GM23248 (cell line): ENCODE measurements around the gene KCNQ1OT1. TPM values are rescaled to one million over a fixed set of nuclear protein-coding genes. Genes with fewer than 3 reads are reported as not detected.

ENCODE experiments used
- DNase-seq: peaks from one replicate; pipeline ENCODE4 v3.0.0-alpha.2; 2015
- H2AFZ ChIP-seq: fragments of 200-600 bp; sonication (generic); 2 replicates; pipeline ENCODE4 v1.6.1; 2016; ENCODE audit warnings: antibody characterized with exemption
- H3F3A ChIP-seq: fragments of 200-600 bp; sonication (generic); 2 replicates; pipeline ENCODE4 v1.6.1; 2016; ENCODE audit warnings: mild to moderate bottlenecking, antibody characterized with exemption, mixed run types; ENCODE audit not compliant: insufficient read depth
- H3K27ac ChIP-seq: fragments of 200-600 bp; sonication (generic); 2 replicates; pipeline ENCODE4 v1.5.1; 2016; ENCODE audit warnings: mild to moderate bottlenecking
- H3K27me3 ChIP-seq: fragments of 200-600 bp; sonication (generic); replicated peaks from 2 replicates; pipeline ENCODE4 v1.6.1; 2016; ENCODE audit warnings: mild to moderate bottlenecking; ENCODE audit not compliant: insufficient read depth
- H3K36me3 ChIP-seq: fragments of 200-600 bp; sonication (generic); 2 replicates; pipeline ENCODE4 v1.6.1; 2016; ENCODE audit warnings: low read depth, mild to moderate bottlenecking
- H3K4me1 ChIP-seq: fragments of 200-600 bp; sonication (generic); 2 replicates; pipeline ENCODE4 v1.6.1; 2016; ENCODE audit warnings: mild to moderate bottlenecking; ENCODE audit not compliant: insufficient read depth
- H3K4me2 ChIP-seq: fragments of 200-600 bp; sonication (generic); one replicate; pipeline ENCODE4 v1.6.1; 2016; ENCODE audit warnings: mild to moderate bottlenecking; ENCODE audit not compliant: unreplicated experiment
- H3K4me3 ChIP-seq: fragments of 200-600 bp; sonication (generic); 2 replicates; pipeline ENCODE4 v1.5.1; 2016; ENCODE audit warnings: mild to moderate bottlenecking
- H3K79me2 ChIP-seq: fragments of 200-600 bp; sonication (generic); 2 replicates; pipeline ENCODE4 v1.6.1; 2016; ENCODE audit warnings: mild to moderate bottlenecking; ENCODE audit not compliant: insufficient read depth
- H3K9ac ChIP-seq: fragments of 200-600 bp; sonication (generic); 2 replicates; pipeline ENCODE4 v1.6.1; 2016; ENCODE audit warnings: mild to moderate bottlenecking
- H3K9me2 ChIP-seq: fragments of 200-600 bp; sonication (generic); 2 replicates; pipeline ENCODE4 v1.6.1; 2016; ENCODE audit warnings: mixed run types, mild to moderate bottlenecking, moderate library complexity; ENCODE audit not compliant: insufficient read depth
- H3K9me3 ChIP-seq: fragments of 200-600 bp; sonication (generic); one replicate; pipeline ENCODE4 v1.6.1; 2017; ENCODE audit warnings: low read depth
- H4K20me1 ChIP-seq: fragments of 200-600 bp; sonication (generic); 2 replicates; pipeline ENCODE4 v1.6.0; 2016; ENCODE audit not compliant: insufficient read depth
- EZH2 ChIP-seq: fragments of 200-600 bp; sonication (generic); IDR thresholded peaks from 2 replicates; pipeline ENCODE4 v1.6.1; 2018; ENCODE audit warnings: antibody characterized with exemption, mild to moderate bottlenecking; ENCODE audit not compliant: insufficient read depth, poor library complexity, severe bottlenecking
- EZH2phosphoT487 ChIP-seq: fragments of 200-600 bp; sonication (generic); IDR thresholded peaks from 2 replicates; pipeline ENCODE4 v1.6.1; 2018; ENCODE audit warnings: antibody characterized with exemption, moderate library complexity, mild to moderate bottlenecking, low read depth; ENCODE audit not compliant: insufficient read depth
- WGBS, 2 experiments: methylation state at CpG; one replicate each; pipeline ENCODE4 v1.1.6; 2015 to 2017; ENCODE audit warnings: low lambda C conversion rate in 2 of 2, low coverage in 1 of 2; ENCODE audit errors: missing lambda C conversion rate in 2 of 2; 5-methylcytosine and 5-hydroxymethylcytosine counted together
- in situ Hi-C: fragments of 300-500 bp; cut with MboI; formaldehyde crosslinking; loops from 2 replicates; pipeline ENCODE4 v1.15.0; 2020
- polyA plus RNA-seq: library from polyadenylated mRNA; unstranded; fragments of >200 nt; fragmentation: Nextera tagmentation; extraction: Ambion mirVana; gene quantifications from 2 replicates; pipeline ENCODE4 v1.2.1, GENCODE V29; 2016
- total RNA-seq: library from RNA; depleted of rRNA; stranded (reverse); fragments of >200 nt; shearing (Covaris generic); gene quantifications from 2 replicates; pipeline ENCODE4 v1.2.3, GENCODE V29; 2014

The KCNQ1OT1 gene
- total and polyA plus RNA-seq, 2 experiments from 2014 or later, result 0.49 to 0.86 TPM

GRCh38 chr11:2731130-2732125 lies 31.6 kb upstream of the KCNQ1OT1 start:
- Histone ChIP-seq H3K9me3 (no peaks in the 10 kb centered on the region), H2AFZ (no peak overlapping the region), H3K9me2 (no peaks in the 10 kb centered on the region), H3K9ac (no peak overlapping the region), H3K4me1 (no peaks in the 10 kb centered on the region), H3K27me3 (peaks cover 18% of the 10 kb centered on the region), H3K4me3 (no peak overlapping the region), H3K79me2 (no peaks in the 10 kb centered on the region), H3F3A (no peaks in the 10 kb centered on the region), H4K20me1 (no peaks in the 10 kb centered on the region), H3K36me3 (no peaks in the 10 kb centered on the region), H3K4me2 (no peak overlapping the region), H3K27ac (no peak overlapping the region)
- DNase-seq, result no peak
- in situ Hi-C loops, result no loop called here
- no peak for TF ChIP-seq EZH2
- TF ChIP-seq EZH2phosphoT487, result no peak
- WGBS, 2 experiments, result 78 to 79% methylated on average over 28 of the region's 28 CpGs

GRCh38 chr11:2730272-2731129 lies 30.7 kb upstream of the KCNQ1OT1 start:
- Histone ChIP-seq H3K27ac (no peak overlapping the region), H3F3A (no peaks in the 10 kb centered on the region), H3K4me1 (no peaks in the 10 kb centered on the region), H3K36me3 (no peaks in the 10 kb centered on the region), H3K9ac (no peak overlapping the region), H3K4me2 (no peak overlapping the region), H3K9me2 (no peaks in the 10 kb centered on the region), H3K9me3 (no peaks in the 10 kb centered on the region), H4K20me1 (no peaks in the 10 kb centered on the region), H3K79me2 (no peaks in the 10 kb centered on the region), H2AFZ (no peak overlapping the region), H3K4me3 (no peak overlapping the region), H3K27me3 (peaks cover 18% of the 10 kb centered on the region)
- no peak for DNase-seq
- WGBS, 2 experiments, result 77 to 79% methylated on average over 16 of the region's 16 CpGs
- in situ Hi-C loops, result no loop called here
- no peak for TF ChIP-seq EZH2phosphoT487
- no peak for TF ChIP-seq EZH2

GRCh38 chr11:2729841-2730240 lies 30.0 kb upstream of the KCNQ1OT1 start:
- Histone ChIP-seq H3K79me2 (no peaks in the 10 kb centered on the region), H3K4me3 (no peak overlapping the region), H4K20me1 (no peaks in the 10 kb centered on the region), H2AFZ (no peak overlapping the region), H3K4me2 (no peak overlapping the region), H3K36me3 (no peaks in the 10 kb centered on the region), H3K9me2 (no peaks in the 10 kb centered on the region), H3K27ac (no peak overlapping the region), H3K9ac (no peak overlapping the region), H3F3A (no peaks in the 10 kb centered on the region), H3K9me3 (no peaks in the 10 kb centered on the region), H3K4me1 (no peaks in the 10 kb centered on the region), H3K27me3 (peaks cover 21% of the 10 kb centered on the region)
- TF ChIP-seq EZH2, result no peak
- no peak for DNase-seq
- in situ Hi-C loops, result no loop called here
- WGBS, 2 experiments, result 79 to 85% methylated on average over 9 of the region's 9 CpGs

- Histone ChIP-seq H3K9me2 (no peaks in the 10 kb centered on the region), H3F3A (no peaks in the 10 kb centered on the region), H3K27me3 (peaks cover 21% of the 10 kb centered on the region)
Observed at GRCh38 chr11:2728663-2729332, 29.0 kb upstream of the KCNQ1OT1 start.

More at GRCh38 chr11:2728663-2729332, 29.0 kb upstream of the KCNQ1OT1 start:
- H3K27ac ChIP-seq, result no peak overlapping the region
- H3K9me3 ChIP-seq, result no peaks in the 10 kb centered on the region
- H3K9ac ChIP-seq, result no peak overlapping the region
- H3K4me3 ChIP-seq, result no peak overlapping the region
- no peaks in the 10 kb centered on the region for H4K20me1 ChIP-seq
- DNase-seq, result no peak
- TF ChIP-seq EZH2phosphoT487 (no peak), EZH2 (no peak)
- H3K79me2 ChIP-seq, result no peaks in the 10 kb centered on the region
- H2AFZ ChIP-seq, result no peak overlapping the region
- no peaks in the 10 kb centered on the region for H3K4me1 ChIP-seq
- no peaks in the 10 kb centered on the region for H3K36me3 ChIP-seq
- H3K4me2 ChIP-seq, result no peak overlapping the region
- in situ Hi-C loops, result no loop called here
- 71 to 77% methylated on average over 18 of the region's 18 CpGs for WGBS, 2 experiments
